Spinal cord (tissue), 10 donors: ENCODE data around the gene BFSP2. TPM values are rescaled to one million over a fixed set of nuclear protein-coding genes. Genes with fewer than 3 reads are reported as not detected.
A peak's percentile ranks its signal among the peaks of the same experiment; 100 is the strongest.

Source experiments
- DNase-seq, 6 donors: peaks; one replicate each; pipeline versions ENCODE4 v3.0.0 to v3.0.0-alpha.2; 2013 to 2015; ENCODE audit warnings: low spot score in 6 of 6, low read depth in 4 of 6
- H3K27ac ChIP-seq: one replicate; pipeline ENCODE4 v1.5.1; 2013; ENCODE audit warnings: low read depth, low read length, control low read depth
- H3K27me3 ChIP-seq: one replicate; pipeline ENCODE4 v1.6.1; 2013; ENCODE audit warnings: low read length; ENCODE audit not compliant: control insufficient read depth, insufficient read depth
- H3K36me3 ChIP-seq: one replicate; pipeline ENCODE4 v1.6.1; 2013; ENCODE audit warnings: low read length; ENCODE audit not compliant: control insufficient read depth, insufficient read depth
- H3K4me1 ChIP-seq: one replicate; pipeline ENCODE4 v1.6.1; 2013; ENCODE audit warnings: low read length; ENCODE audit not compliant: control insufficient read depth, insufficient read depth
- H3K4me3 ChIP-seq: one replicate; pipeline ENCODE4 v1.5.1; 2013; ENCODE audit warnings: low read depth, low read length, control low read depth
- H3K9me3 ChIP-seq: one replicate; pipeline ENCODE4 v1.6.1; 2013; ENCODE audit warnings: low read length; ENCODE audit not compliant: control insufficient read depth, insufficient read depth
- WGBS: methylation state at CpG from one replicate; pipeline ENCODE4 v1.1.5; 2013; ENCODE audit warnings: missing lambda C conversion rate; ENCODE audit not compliant: insufficient coverage; 5-methylcytosine and 5-hydroxymethylcytosine counted together
- polyA plus RNA-seq, 2 donors: library from polyadenylated mRNA; unstranded; fragments of 120-200 nt; gene quantifications; one replicate each; pipeline ENCODE4 v1.2.1, GENCODE V29; 2013; ENCODE audit not compliant: insufficient read length in 2 of 2
- total RNA-seq, 2 donors: library from RNA; depleted of rRNA in 1 of 2; stranded (reverse); fragments of 120-200 nt in 1 of 2; fragments of >200 nt in 1 of 2; gene quantifications; one replicate each; pipeline versions ENCODE4 v1.2.3 to v1.2.4, GENCODE V29; 2013 to 2014
- donor health status: healthy.

The BFSP2 gene
- total and polyA plus RNA-seq, 4 donors, result 1.0 TPM; not detected in 3

DNA sequence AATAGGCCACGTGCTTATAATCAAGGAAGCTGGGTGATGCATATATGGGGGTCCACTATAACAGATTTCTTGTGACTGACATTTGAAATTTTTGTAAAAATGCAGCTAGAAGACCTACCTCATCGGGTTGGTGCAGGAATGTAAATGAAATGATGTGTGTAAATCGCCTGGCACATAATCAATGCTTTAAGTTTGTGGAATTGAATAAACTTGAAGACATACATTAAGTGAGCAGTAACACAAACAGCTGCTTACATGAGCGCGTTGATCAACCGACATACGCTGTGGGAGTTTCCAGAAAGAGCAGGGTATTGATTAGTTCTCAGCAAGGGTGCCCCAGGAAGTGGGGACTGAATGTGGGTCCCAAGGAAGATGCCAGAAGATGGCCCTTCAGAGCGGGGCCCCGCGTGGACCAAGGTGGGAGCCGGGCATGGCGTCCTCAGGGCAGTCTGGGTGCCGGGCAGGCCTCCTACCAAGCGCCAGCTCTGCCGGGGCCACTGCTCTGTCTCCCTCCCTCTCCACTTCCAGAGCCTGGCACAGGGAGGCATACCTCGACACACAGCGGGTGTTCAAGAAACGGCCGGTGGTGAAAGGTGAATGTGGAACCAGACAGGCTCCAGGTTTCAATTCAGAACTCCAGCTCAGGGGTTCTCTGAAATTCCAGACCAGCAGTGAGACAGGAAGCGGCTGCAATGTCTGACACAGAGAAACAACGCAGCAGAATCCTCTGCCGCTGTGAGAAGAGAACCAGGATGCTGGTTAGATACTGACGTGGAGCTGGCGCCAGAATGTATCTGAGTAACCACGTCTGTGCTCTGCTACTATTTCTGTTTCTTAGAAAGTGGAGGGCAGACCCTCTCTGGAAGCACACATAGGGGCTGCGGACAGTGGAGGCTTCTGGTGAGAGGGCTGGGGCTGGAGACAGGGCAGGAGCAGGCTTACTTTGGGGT, 12.6 kb downstream of the BFSP2 start:
- Histone ChIP-seq H3K36me3 (no peaks in the 10 kb centered on the region), H3K9me3 (no peaks in the 10 kb centered on the region), H3K4me1 (peaks cover 12% of the 10 kb centered on the region), H3K27ac (no peak overlapping the region), H3K27me3 (no peaks in the 10 kb centered on the region), H3K4me3 (no peak overlapping the region)
- DNase-seq, result peak in 1 of 6 donors; percentile 41
- WGBS, result 74% methylated on average over 18 of the region's 26 CpGs

GRCh38 chr3:133413161-133414020, 13.5 kb downstream of the BFSP2 start:
- Histone ChIP-seq H3K9me3 (no peaks in the 10 kb centered on the region), H3K27ac (peak overlapping the region; percentile 40), H3K4me1 (peaks cover 12% of the 10 kb centered on the region), H3K4me3 (no peak overlapping the region), H3K27me3 (no peaks in the 10 kb centered on the region), H3K36me3 (no peaks in the 10 kb centered on the region)
- peak in 4 of 6 donors; percentile 44 to 91 (median 52) for DNase-seq
- WGBS, result 19% methylated on average over 13 of the region's 17 CpGs

- peaks cover 12% of the 10 kb centered on the region for H3K4me1 ChIP-seq
- peak overlapping the region; percentile 40 for H3K27ac ChIP-seq
- no peaks in the 10 kb centered on the region for H3K9me3 ChIP-seq
- H3K4me3 ChIP-seq, result no peak overlapping the region
- H3K27me3 ChIP-seq, result no peaks in the 10 kb centered on the region
- H3K36me3 ChIP-seq, result no peaks in the 10 kb centered on the region
- DNase-seq, result no peak
- 85% methylated on average over 4 of the region's 4 CpGs for WGBS
These were observed 14.2 kb downstream of the BFSP2 start for GRCh38 chr3:133414021-133414392.

DNA sequence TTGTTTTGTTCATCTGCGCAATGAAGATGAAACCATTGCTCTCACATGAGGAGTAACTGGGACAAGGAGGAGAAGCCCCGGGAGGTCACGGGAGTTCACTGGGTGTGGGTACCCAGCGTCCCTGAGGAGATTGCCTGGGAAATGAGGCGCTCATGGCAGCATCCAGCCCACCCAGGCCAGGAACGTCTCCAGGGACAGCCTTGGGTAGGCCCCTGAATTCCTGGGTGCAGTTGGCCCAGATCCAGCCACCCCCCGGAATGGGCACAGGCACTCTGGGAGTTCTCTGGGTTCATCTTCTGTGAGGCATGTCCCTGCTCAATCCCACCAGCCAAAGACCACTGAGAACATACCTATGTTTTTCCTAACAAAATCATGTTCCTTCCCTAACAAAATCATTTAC, 18.5 kb downstream of the BFSP2 start:
- Histone ChIP-seq H3K9me3 (no peaks in the 10 kb centered on the region), H3K4me3 (no peak overlapping the region), H3K36me3 (no peaks in the 10 kb centered on the region), H3K27me3 (no peaks in the 10 kb centered on the region), H3K4me1 (peaks cover 6% of the 10 kb centered on the region), H3K27ac (no peak overlapping the region)
- DNase-seq, result no peak
- WGBS, result 81% methylated on average over 7 of the region's 7 CpGs

- H3K4me1 ChIP-seq, result peaks cover 3% of the 10 kb centered on the region
These were observed 19.5 kb downstream of the BFSP2 start for GRCh38 chr3:133419151-133419909.

DNA sequence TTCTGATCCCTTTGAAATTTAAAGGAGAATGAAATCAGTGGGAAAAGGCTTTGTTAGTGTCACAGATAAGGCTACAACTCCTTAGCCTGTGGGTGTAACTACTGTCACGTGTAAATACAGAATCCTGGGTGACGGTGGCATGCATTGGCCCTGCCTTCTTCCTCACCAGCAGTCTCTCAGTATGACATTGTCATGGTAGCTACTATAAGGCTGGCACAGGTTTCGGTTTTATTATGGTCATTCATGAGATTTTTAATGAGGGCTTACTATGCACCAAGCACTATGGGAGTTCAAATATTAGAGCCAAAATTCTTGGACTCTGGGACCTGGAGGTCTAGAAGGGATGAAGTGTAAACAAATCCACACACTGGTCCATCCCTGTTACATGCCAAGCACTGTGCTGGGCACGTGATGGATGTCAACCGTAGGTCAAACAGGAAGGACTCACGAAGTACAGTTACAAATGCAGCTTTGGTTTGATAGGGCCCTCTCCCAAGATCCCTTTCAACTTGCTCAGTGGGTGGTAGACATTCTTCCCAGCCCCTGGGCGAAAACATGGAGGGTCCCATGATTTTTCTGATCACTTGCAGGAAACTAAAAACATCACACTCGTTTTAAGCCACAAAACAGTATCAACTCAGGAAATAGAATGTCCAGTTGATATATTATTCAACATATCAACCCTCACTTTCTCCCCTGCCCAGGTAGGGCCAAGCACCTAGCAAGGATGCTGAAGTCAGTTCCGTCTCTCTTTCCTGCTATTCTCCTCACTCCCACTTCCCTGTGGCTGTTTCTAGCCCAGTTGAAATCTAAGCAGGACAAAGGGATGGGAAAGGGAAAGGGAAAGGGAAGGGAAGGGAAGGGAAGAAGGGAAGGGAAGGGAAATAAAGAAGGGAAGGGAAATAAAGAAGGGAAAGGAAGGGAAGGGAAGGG, 25.3 kb downstream of the BFSP2 start:
- Histone ChIP-seq H3K9me3 (no peaks in the 10 kb centered on the region), H3K27me3 (no peaks in the 10 kb centered on the region), H3K4me3 (no peak overlapping the region), H3K4me1 (peaks cover 3% of the 10 kb centered on the region), H3K36me3 (no peaks in the 10 kb centered on the region), H3K27ac (no peak overlapping the region)
- 79% methylated on average over 7 of the region's 9 CpGs for WGBS
- DNase-seq, result no peak

More at GRCh38 chr3:133419151-133419909, 19.5 kb downstream of the BFSP2 start:
- Histone ChIP-seq H3K27ac (no peak overlapping the region), H3K9me3 (no peaks in the 10 kb centered on the region), H3K4me3 (no peak overlapping the region), H3K27me3 (no peaks in the 10 kb centered on the region), H3K36me3 (no peaks in the 10 kb centered on the region)
- 85% methylated on average over 10 of the region's 15 CpGs for WGBS
- no peak for DNase-seq

DNA sequence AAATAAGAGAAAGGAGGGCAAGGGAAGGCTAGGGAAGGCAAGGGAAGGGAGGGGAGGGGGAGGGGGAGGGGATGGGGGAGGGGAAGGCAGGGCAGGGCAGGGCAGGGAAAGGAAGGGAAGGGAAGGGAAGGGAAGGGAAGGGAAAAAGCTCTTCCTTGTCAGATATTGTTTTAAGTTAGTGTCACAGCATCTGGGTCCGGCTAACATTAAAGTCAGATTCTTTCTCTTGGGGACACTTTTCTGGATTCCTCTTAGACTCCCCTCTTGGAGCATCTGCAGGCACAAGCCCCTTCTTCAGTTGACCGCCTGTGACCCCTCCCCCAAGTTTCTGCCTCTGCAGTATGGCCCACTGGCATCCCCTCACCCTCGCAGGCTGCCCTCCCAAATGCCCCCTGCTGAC, 26.0 kb downstream of the BFSP2 start:
- H3K27ac ChIP-seq, result no peak overlapping the region
- DNase-seq, result no peak
- H3K4me1 ChIP-seq, result peaks cover 3% of the 10 kb centered on the region
- no peaks in the 10 kb centered on the region for H3K9me3 ChIP-seq
- no peak overlapping the region for H3K4me3 ChIP-seq
- 100% methylated on average over 2 of the region's 3 CpGs for WGBS
- H3K36me3 ChIP-seq, result no peaks in the 10 kb centered on the region
- H3K27me3 ChIP-seq, result no peaks in the 10 kb centered on the region

DNA sequence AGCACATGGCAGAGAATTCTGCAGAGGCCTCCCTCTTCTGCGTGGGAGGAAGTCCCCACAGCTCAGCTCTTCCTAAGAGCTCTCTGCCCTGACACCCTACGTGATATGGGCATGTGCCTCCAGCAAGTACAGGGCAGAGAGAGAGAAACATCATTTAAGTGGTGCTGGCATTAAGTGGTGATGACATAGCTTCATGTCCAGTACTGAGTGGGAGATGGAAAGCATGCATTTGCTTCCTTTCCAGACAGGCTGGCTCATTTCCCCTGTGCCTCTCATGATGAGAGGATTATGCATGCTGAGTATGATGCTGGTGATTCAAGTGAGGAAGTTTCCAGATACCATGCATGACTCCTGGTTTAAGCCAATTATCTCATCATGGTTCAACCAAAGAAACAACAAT, 26.9 kb downstream of the BFSP2 start:
- 100% methylated on average over 1 of the region's 2 CpGs for WGBS
- no peak for DNase-seq
- H3K36me3 ChIP-seq, result no peaks in the 10 kb centered on the region
- no peaks in the 10 kb centered on the region for H3K9me3 ChIP-seq
- H3K27ac ChIP-seq, result no peak overlapping the region
- H3K4me1 ChIP-seq, result peaks cover 3% of the 10 kb centered on the region
- no peak overlapping the region for H3K4me3 ChIP-seq
- H3K27me3 ChIP-seq, result no peaks in the 10 kb centered on the region
